GM18505 (cell line): Measurements from ENCODE around the gene HMSD.
A peak's percentile ranks its signal among the peaks of the same experiment; 100 is the strongest.

Experiments used
- ATAC-seq: cut with Tn5 transposase; IDR thresholded peaks from one replicate; pipeline ENCODE4 v1.9.1; 2021; ENCODE audit not compliant: unreplicated experiment
- POLR2A ChIP-seq: IDR thresholded peaks from 4 replicates; pipeline ENCODE4 v1.6.1; 2011; ENCODE audit warnings: borderline replicate concordance; ENCODE audit not compliant: insufficient read depth, insufficient read length; ENCODE audit errors: extremely low read depth

The HMSD gene

GRCh38 chr18:63987743-63988142 lies 38.6 kb downstream of the HMSD start:
- TF ChIP-seq POLR2A = no peak
- ATAC-seq = no peak

- TF ChIP-seq POLR2A = no peak
Measured at GRCh38 chr18:63992751-63993150, 43.6 kb downstream of the HMSD start.

GRCh38 chr18:63994783-63995399 lies 45.8 kb downstream of the HMSD start:
- peak; percentile 54 for ATAC-seq
- TF ChIP-seq POLR2A = no peak

More at GRCh38 chr18:63992751-63993150, 43.6 kb downstream of the HMSD start:
- ATAC-seq = no peak

DNA sequence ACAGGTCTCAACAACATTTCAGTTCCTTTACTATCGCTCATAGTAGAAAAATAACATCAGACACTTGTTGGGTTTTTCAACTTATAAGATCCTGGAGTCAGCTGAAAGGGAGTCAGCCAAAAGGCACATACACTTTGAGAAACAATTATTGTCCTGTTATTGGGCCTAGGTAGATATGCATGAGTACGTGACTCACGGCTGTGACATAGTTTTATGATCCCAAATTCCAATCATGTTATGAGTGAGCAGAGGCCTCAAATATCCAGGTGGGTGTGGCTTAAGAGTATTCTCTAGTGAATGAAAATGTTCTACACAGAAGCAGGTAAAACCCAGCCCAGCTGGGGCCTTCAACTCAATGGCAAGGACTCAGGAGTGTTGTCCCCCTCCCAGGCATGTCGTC lies 47.9 kb downstream of the HMSD start:
- no peak for ATAC-seq
- TF ChIP-seq POLR2A = no peak

DNA sequence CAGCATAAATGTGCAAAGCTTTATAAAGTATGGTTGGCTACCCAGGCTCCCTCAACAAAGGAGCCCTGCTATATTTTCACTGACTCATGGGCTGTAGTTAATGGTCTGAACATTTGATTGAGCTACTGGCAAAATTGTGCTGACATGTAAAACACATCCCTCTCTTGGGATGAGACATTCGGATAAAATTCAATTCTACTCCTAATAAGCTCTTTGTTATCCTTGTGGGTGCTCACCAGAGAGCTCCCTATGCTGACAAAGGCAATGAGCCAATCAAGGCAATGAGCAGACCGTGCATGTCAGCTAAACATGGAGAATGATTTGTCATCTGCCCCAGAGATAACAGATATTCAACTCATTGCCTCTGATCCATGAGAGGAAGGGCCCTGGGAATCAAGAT lies 48.5 kb downstream of the HMSD start:
- no peak for TF ChIP-seq POLR2A
- no peak for ATAC-seq

GRCh38 chr18:63999871-64000270 lies 50.8 kb downstream of the HMSD start:
- no peak for TF ChIP-seq POLR2A
- no peak for ATAC-seq

GRCh38 chr18:64002581-64002980 lies 53.5 kb downstream of the HMSD start:
- no peak for TF ChIP-seq POLR2A
- ATAC-seq = no peak

DNA sequence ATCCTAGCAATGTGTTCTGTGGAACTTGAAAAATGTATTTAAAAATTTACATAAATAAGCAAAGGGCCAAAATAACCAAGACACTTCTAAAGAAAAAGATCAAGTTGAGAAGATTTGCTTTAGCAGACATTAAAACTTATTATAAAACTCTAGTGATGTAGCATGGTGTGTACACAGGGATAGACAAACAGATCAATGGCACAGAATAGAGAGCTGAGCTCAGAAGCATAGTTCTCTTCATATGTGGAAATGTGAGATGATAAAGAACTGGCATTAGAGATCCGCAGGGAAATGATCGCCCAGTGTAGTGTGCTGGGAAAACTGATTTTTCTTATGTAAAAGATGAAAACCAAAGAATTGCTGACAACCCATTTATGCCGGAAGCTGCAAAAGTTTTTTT lies 60.2 kb downstream of the HMSD start:
- no peak for TF ChIP-seq POLR2A
- no peak for ATAC-seq
